Caco-2 (cell line): ENCODE results near the gene SPSB2. TPM values are rescaled to one million over a fixed set of nuclear protein-coding genes. Genes with fewer than 3 reads are reported as not detected.

ENCODE experiments used
- BruUV-seq: library from RNA; stranded (reverse); fragments of 400-500 nt; replicated peaks from 2 replicates; lab custom pipeline; 2021; lab: Mats Ljungman, UMichigan
- CTCF ChIA-PET: fragments of 300-600 bp; sonication (Branson Sonifier 250); formaldehyde crosslinking; loops from one replicate; lab custom pipeline; 2022; ENCODE audit warnings: antibody characterized with exemption; lab: Charles Lee
- POLR2A ChIA-PET: fragments of 300-600 bp; sonication (Branson Sonifier 250); formaldehyde crosslinking; loops from one replicate; lab custom pipeline; 2022; ENCODE audit warnings: antibody characterized with exemption; lab: Charles Lee
- DNase-seq, 2 experiments: peaks; one replicate each; pipeline versions ENCODE4 v3.0.0 to v3.0.0-alpha.2; 2020 to 2022
- H3K27me3 ChIP-seq: replicated peaks from 2 replicates; pipeline ENCODE4 v1.6.0; 2011; ENCODE audit warnings: low read length; ENCODE audit not compliant: control insufficient read depth, insufficient read depth
- H3K36me3 ChIP-seq: 2 replicates; pipeline ENCODE4 v1.5.1; 2011; ENCODE audit warnings: low read length; ENCODE audit not compliant: control insufficient read depth, insufficient read depth
- H3K4me1 ChIP-seq: fragments of 250-450 bp; sonication (Bioruptor Pico); 2 replicates; pipeline ENCODE4 v1.5.1; 2020; ENCODE audit warnings: mild to moderate bottlenecking
- H3K4me3 ChIP-seq: 2 replicates; pipeline ENCODE4 v1.5.1; 2011; ENCODE audit warnings: low read depth, mild to moderate bottlenecking, control low read depth, low read length
- H3K9me3 ChIP-seq: fragments of 250-450 bp; sonication (Bioruptor Pico); 2 replicates; pipeline ENCODE4 v1.5.1; 2020; ENCODE audit warnings: mild to moderate bottlenecking, moderate library complexity
- H3K27ac Mint-ChIP-seq: one replicate; pipeline ENCODE4 v1.8.0; 2022; ENCODE audit warnings: mixed read lengths; ENCODE audit not compliant: unreplicated experiment
- H3K27me3 Mint-ChIP-seq: one replicate; pipeline ENCODE4 v1.8.0; 2022; ENCODE audit warnings: mixed read lengths; ENCODE audit not compliant: insufficient read depth, unreplicated experiment
- H3K36me3 Mint-ChIP-seq: one replicate; pipeline ENCODE4 v1.8.0; 2022; ENCODE audit warnings: mild to moderate bottlenecking, mixed read lengths; ENCODE audit not compliant: insufficient read depth, unreplicated experiment
- H3K4me1 Mint-ChIP-seq: one replicate; pipeline ENCODE4 v1.8.0; 2022; ENCODE audit warnings: low read depth, mixed read lengths; ENCODE audit not compliant: unreplicated experiment
- H3K4me3 Mint-ChIP-seq: one replicate; pipeline ENCODE4 v1.8.0; 2022; ENCODE audit warnings: mild to moderate bottlenecking, moderate library complexity, mixed read lengths; ENCODE audit not compliant: unreplicated experiment
- H3K9me3 Mint-ChIP-seq: one replicate; pipeline ENCODE4 v1.8.0; 2022; ENCODE audit warnings: mixed read lengths; ENCODE audit not compliant: unreplicated experiment
- CTCF ChIP-seq, 2 experiments: fragments of 200-600 bp in 1 of 2; IDR thresholded peaks; 1 replicate in 1 of 2; 2 replicates in 1 of 2; pipeline versions ENCODE4 v1.5.1 to v1.8.0; 2011 to 2022; ENCODE audit warnings: antibody characterized with exemption in 1 of 2, control low read depth in 1 of 2, inconsistent platforms in 1 of 2, low read depth in 1 of 2, low read length in 1 of 2, mild to moderate bottlenecking in 1 of 2, moderate library complexity in 1 of 2; ENCODE audit not compliant: insufficient read depth in 1 of 2, severe bottlenecking in 1 of 2, unreplicated experiment in 1 of 2
- intact Hi-C: fragments of 100-400 bp; cut with micrococcal nuclease; formaldehyde crosslinking; loops from one replicate; pipeline ENCODE4 v1.10.0; 2022; ENCODE audit not compliant: unreplicated experiment
- total RNA-seq: library from RNA; stranded (reverse); gene quantifications from 2 replicates; pipeline ENCODE4 v1.2.3, GENCODE V29; 2022

The SPSB2 gene
- total RNA-seq, 1 experiment from 2014 or later, result 23.7 TPM

DNA sequence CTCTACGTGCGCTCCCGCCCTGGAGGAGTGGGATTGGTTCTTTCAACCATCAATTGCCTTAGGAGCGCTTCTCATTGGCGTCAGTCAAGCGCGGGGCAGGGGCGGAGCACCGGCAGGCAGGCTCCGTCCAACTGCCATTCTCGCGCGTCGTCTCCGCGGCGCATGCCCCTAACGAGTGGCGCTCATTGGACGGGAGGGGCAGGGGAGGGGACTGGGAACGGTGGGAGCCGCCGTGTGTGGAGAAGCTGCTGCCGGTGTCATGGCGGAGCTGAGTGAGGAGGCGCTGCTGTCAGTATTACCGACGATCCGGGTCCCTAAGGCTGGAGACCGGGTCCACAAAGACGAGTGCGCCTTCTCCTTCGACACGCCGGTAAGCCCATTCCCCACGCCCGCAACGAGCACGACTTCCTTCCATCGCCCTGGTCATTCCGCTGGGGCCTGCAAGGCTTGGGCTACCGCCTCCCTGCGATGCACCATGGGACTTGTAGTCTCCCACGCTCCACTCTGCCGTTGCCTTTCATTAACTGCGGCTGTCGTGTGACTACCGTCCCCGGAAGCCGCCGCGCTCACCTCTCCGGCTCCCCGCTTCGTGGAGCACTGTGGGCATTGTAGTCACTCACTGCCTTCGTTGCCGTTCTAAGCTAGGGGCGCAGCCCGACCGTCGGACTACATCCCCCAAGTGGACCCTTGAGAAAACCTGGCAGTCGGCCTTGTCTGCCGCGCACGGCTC, 21.0 kb downstream of the SPSB2 start, which contains the start of gene USP5:
USP5 (plus strand) TSS at position 230 of the 730 bp plus-strand sequence; CDS start at position 260, 30 bp downstream.
- Mint-ChIP-seq H3K4me1 (peaks cover 19% of the 10 kb centered on the region), H3K27me3 (no peaks in the 10 kb centered on the region), H3K36me3 (peaks cover 77% of the 10 kb centered on the region), H3K4me3 (peak within 1 kb of the TSS; percentile 94), H3K9me3 (no peaks in the 10 kb centered on the region), H3K27ac (peak within 1 kb of the TSS; percentile 95)
- DNase-seq, result peak; percentile 100
- intact Hi-C loops, result loop anchor here (1.0 kb wide), 6 partner anchors 17 to 189 kb away; partner anchors contain the start of genes ING4, MLF2 and ZNF384
- ChIA-PET CTCF (interaction anchor here (0.5 to 5.2 kb wide), 21 partner anchors 9 to 315 kb away, joined by 3 to 65 read pairs (median 8); partner anchors contain the start of genes C12orf57, COPS7A, MLF2 and P3H3), POLR2A (interaction anchor here (0.8 to 4.1 kb wide), 23 partner anchors 10 to 318 kb away, joined by 3 to 102 read pairs (median 8); partner anchors contain the start of genes C12orf57, COPS7A, GAPDH and GNB3)
- peaks cover 12% of the 10 kb centered on the region; the same call in 1 of the 2 replicates for H3K36me3 ChIP-seq
- no peak for TF ChIP-seq CTCF (IDR thresholded peaks at IDR 0.05; ENCODE audit: insufficient read depth in 1 of 2, low read depth in 1 of 2, low read length in 1 of 2, severe bottlenecking in 1 of 2, unreplicated experiment in 1 of 2)
- H3K9me3 ChIP-seq, result no peaks in the 10 kb centered on the region
- peaks cover 13% of the 10 kb centered on the region for H3K4me1 ChIP-seq
- no peaks in the 10 kb centered on the region for H3K27me3 ChIP-seq
- peak within 1 kb of the TSS; percentile 69 for H3K4me3 ChIP-seq
- BruUV-seq, result TSS peak; percentile 42

- intact Hi-C loops, result loop anchor here (1.0 kb wide), 3 partner anchors 16 to 162 kb away; partner anchors contain the start of gene ZNF384
- ChIA-PET POLR2A (interaction anchor here (0.5 to 4.1 kb wide), 23 partner anchors 9 to 317 kb away, joined by 3 to 102 read pairs (median 9); partner anchors contain the start of genes C12orf57, COPS7A, GAPDH and GNB3), CTCF (interaction anchor here (0.6 to 5.2 kb wide), 18 partner anchors 10 to 314 kb away, joined by 3 to 65 read pairs (median 8); partner anchors contain the start of genes C12orf57, MLF2, P3H3 and PTMS)
- peak; percentile 99 to 100 for DNase-seq
- Mint-ChIP-seq H3K27ac (peak within 1 kb of the TSS; percentile 95), H3K4me1 (peaks cover 19% of the 10 kb centered on the region), H3K36me3 (peaks cover 73% of the 10 kb centered on the region), H3K4me3 (peak within 1 kb of the TSS; percentile 94), H3K9me3 (no peaks in the 10 kb centered on the region), H3K27me3 (no peaks in the 10 kb centered on the region)
- Histone ChIP-seq H3K36me3 (peaks cover 7% of the 10 kb centered on the region; the same call in 1 of the 2 replicates), H3K4me3 (peak within 1 kb of the TSS; percentile 69), H3K4me1 (peaks cover 13% of the 10 kb centered on the region), H3K9me3 (no peaks in the 10 kb centered on the region), H3K27me3 (no peaks in the 10 kb centered on the region)
- BruUV-seq, result no TSS peak
- TF ChIP-seq CTCF (IDR thresholded peaks at IDR 0.05; ENCODE audit: insufficient read depth in 1 of 2, low read depth in 1 of 2, low read length in 1 of 2, severe bottlenecking in 1 of 2, unreplicated experiment in 1 of 2), result no peak
Observed at GRCh38 chr12:6851153-6851920, 21.8 kb downstream of the SPSB2 start, which contains the start of gene CDCA3. TSS of gene CDCA3 (minus strand) at chr12:6851286. CDS start at chr12:6850952, 334 bp downstream.
